ENCODE data around the gene NSUN4.

- TF ChIP-seq POLR2A (IDR thresholded peaks at IDR 0.05) (no peak), CTCF (IDR thresholded peaks at IDR 0.05) (no peak)
Observed at GRCh38 chr1:46410156-46411009, 69.8 kb downstream of the NSUN4 start.
